Gastroesophageal sphincter (tissue), 4 donors: ENCODE results near the gene SCIN. TPM values are rescaled to one million over a fixed set of nuclear protein-coding genes. Genes with fewer than 3 reads are reported as not detected.

Experiments
- ATAC-seq: fragments of 150-250 bp; one replicate; pipeline ENCODE4 v1.9.1; 2016; ENCODE audit warnings: mild to moderate bottlenecking, moderate library complexity
- H3K27ac ChIP-seq, 4 donors: fragments of 200-600 bp; sonication (generic) in 3 of 4; 1 replicate in 3 of 4; 2 replicates in 1 of 4; pipeline ENCODE4 v1.5.1; 2016 to 2019
- H3K27me3 ChIP-seq: fragments of 200-600 bp; sonication (generic); one replicate; pipeline ENCODE4 v1.5.1; 2019
- H3K36me3 ChIP-seq, 2 donors: fragments of 200-600 bp; sonication (generic); one replicate each; pipeline ENCODE4 v1.5.1; 2019; ENCODE audit warnings: control low read depth in 1 of 2
- H3K4me1 ChIP-seq, 3 donors: fragments of 200-600 bp; sonication (generic); 1 replicate in 2 of 3; 2 replicates in 1 of 3; pipeline ENCODE4 v1.5.1; 2016 to 2019; ENCODE audit warnings: control low read depth in 2 of 3
- H3K4me3 ChIP-seq, 2 donors: fragments of 200-600 bp; sonication (generic); one replicate each; pipeline ENCODE4 v1.5.1; 2019; ENCODE audit warnings: mild to moderate bottlenecking in 1 of 2, moderate library complexity in 1 of 2
- H3K9me3 ChIP-seq, 3 donors: fragments of 200-600 bp; sonication (generic); one replicate each; pipeline ENCODE4 v1.5.1; 2017 to 2019; ENCODE audit warnings: control low read depth in 2 of 3
- EP300 ChIP-seq: sonication (generic); formaldehyde crosslinking; IDR thresholded peaks from one replicate; pipeline ENCODE4 v1.6.1; 2017; ENCODE audit warnings: antibody characterized with exemption, mild to moderate bottlenecking
- POLR2A ChIP-seq, 2 donors: fragments of 450-650 bp; IDR thresholded peaks; one replicate each; pipeline ENCODE4 v1.6.1; 2017; ENCODE audit warnings: antibody characterized with exemption in 2 of 2, mild to moderate bottlenecking in 2 of 2, moderate library complexity in 1 of 2
- POLR2AphosphoS5 ChIP-seq: sonication (generic); formaldehyde crosslinking; IDR thresholded peaks from one replicate; pipeline ENCODE4 v1.6.1; 2017; ENCODE audit warnings: antibody characterized with exemption
- WGBS, 2 donors: methylation state at CpG; one replicate each; pipeline ENCODE4 v1.1.5; 2018; ENCODE audit warnings: low coverage in 1 of 2; 5-methylcytosine and 5-hydroxymethylcytosine counted together
- total RNA-seq, 4 donors: library from RNA; depleted of rRNA; stranded (reverse); fragments of >200 nt; gene quantifications; one replicate each; pipeline ENCODE4 v1.1.0, GENCODE V29; 2016
- TF ChIP-seq, protein P1 (sequence below), 4 experiments: fragments of 200-600 bp in 2 of 4; fragments of 450-650 bp in 2 of 4; sonication (generic) in 1 of 4; IDR thresholded peaks; one replicate each; pipeline ENCODE4 v1.5.1; 2017 to 2019; ENCODE audit warnings: antibody characterized with exemption in 4 of 4, mild to moderate bottlenecking in 2 of 4, moderate library complexity in 2 of 4

SCIN gene
- total RNA-seq, 4 donors from 2014 or later: 0.62 to 5.8 (median 2.3) TPM

DNA sequence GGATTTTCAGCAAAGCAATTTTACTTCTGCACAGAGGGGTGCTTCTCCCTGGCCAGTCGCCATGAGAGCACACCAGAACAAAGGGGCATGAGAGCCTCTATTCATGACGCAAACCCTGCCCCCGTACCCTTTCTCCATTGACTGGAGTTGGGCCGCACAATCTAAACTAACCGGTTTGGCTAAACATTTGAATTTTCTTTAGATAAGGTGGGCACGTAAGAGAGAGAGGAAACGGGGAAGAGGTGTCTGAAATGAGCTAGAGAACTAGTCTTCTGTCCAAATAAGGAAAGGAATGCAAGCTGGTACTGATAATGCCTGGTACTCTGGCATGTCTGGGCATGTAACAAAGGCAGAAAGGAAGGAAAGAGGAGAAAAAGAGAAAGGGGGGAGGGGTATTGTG, 13.2 kb upstream of the SCIN start:
- Histone ChIP-seq H3K27me3 (no peaks in the 10 kb centered on the region), H3K36me3 (no peaks in the 10 kb centered on the region), H3K4me1 (no peaks in the 10 kb centered on the region), H3K9me3 (no peaks in the 10 kb centered on the region), H3K27ac (no peak overlapping the region), H3K4me3 (no peak overlapping the region)
- ATAC-seq: no peak
- WGBS, 2 donors: 61 to 84% methylated on average over 5 of the region's 7 CpGs
- TF ChIP-seq POLR2A (IDR thresholded peaks at IDR 0.05) (no peak), EP300 (no peak), POLR2AphosphoS5 (no peak)
- TF ChIP-seq, protein P1, sequence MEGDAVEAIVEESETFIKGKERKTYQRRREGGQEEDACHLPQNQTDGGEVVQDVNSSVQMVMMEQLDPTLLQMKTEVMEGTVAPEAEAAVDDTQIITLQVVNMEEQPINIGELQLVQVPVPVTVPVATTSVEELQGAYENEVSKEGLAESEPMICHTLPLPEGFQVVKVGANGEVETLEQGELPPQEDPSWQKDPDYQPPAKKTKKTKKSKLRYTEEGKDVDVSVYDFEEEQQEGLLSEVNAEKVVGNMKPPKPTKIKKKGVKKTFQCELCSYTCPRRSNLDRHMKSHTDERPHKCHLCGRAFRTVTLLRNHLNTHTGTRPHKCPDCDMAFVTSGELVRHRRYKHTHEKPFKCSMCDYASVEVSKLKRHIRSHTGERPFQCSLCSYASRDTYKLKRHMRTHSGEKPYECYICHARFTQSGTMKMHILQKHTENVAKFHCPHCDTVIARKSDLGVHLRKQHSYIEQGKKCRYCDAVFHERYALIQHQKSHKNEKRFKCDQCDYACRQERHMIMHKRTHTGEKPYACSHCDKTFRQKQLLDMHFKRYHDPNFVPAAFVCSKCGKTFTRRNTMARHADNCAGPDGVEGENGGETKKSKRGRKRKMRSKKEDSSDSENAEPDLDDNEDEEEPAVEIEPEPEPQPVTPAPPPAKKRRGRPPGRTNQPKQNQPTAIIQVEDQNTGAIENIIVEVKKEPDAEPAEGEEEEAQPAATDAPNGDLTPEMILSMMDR (IDR thresholded peaks at IDR 0.05): no peak

DNA sequence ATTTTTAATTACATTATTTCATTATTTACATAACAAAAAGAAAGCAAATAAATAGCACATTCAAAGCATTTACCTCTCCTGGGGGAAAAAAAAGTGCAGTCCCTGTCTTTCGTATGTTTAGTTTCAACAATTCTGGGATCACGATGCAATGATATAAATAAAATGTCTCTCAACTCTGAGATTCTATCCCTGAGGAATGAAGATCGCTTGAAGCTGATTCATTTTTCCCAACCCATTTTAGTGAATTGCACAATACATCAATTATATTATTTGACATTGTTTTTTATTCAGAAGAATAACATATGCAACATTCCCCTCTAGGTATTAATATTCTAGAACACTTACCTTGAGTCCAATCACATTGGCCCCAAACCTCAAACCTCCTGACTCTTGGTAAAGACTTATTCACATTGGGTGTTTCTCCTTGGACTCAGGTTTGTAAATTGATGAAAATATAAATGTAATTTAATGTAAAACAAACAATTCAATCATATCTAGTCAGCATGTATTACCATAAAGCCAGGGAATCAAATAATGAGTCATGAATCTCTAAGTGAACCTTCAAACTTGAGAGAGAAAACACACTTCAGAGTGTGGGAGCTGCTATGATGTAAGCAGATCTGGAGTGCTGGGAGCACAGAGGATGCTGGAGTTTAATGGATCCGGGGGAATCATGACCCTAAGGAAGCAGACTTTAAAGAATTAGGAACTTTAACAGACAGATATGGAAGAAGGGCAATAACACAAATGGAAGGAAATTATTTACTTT, 5.3 kb upstream of the SCIN start:
- H3K27me3 ChIP-seq: peaks cover 22% of the 10 kb centered on the region
- no peak overlapping the region for H3K27ac ChIP-seq
- H3K4me1 ChIP-seq: peaks cover 0 to 6% (median 4%) of the 10 kb centered on the region in 3 donors
- 46 to 82% methylated on average over 4 of the region's 4 CpGs for WGBS, 2 donors
- TF ChIP-seq EP300: no peak
- no peak for TF ChIP-seq POLR2AphosphoS5
- TF ChIP-seq, protein P1 (IDR thresholded peaks at IDR 0.05): no peak
- no peak for TF ChIP-seq POLR2A (IDR thresholded peaks at IDR 0.05)
- no peak for ATAC-seq
- H3K36me3 ChIP-seq: no peaks in the 10 kb centered on the region
- H3K4me3 ChIP-seq: no peak overlapping the region
- no peaks in the 10 kb centered on the region for H3K9me3 ChIP-seq

DNA sequence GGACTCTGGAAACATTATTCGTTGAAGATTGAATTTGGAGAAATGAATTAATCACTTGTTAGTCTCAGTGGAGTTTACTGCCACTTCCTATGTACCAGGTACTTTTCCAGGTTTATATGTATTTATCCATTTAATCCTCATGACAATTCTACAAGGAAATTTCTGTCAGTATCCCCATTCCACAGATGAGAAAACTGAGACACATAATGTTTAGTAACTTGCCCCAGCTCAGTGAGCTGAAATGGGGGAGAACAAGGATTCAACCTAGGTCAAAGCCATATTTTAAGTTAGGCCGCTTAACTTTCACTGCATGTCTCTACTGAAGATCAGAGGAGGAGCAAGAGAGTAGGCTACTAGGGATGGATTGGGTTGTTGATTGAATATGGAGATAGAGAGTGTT, 4.6 kb upstream of the SCIN start:
- Histone ChIP-seq H3K36me3 (no peaks in the 10 kb centered on the region), H3K4me3 (no peak overlapping the region), H3K27ac (no peak overlapping the region), H3K4me1 (peaks cover 0 to 13% (median 4%) of the 10 kb centered on the region in 3 donors), H3K9me3 (no peaks in the 10 kb centered on the region), H3K27me3 (peaks cover 29% of the 10 kb centered on the region)
- 82 to 86% methylated on average over 1 of the region's 2 CpGs for WGBS, 2 donors
- no peak for ATAC-seq
- TF ChIP-seq, protein P1 (IDR thresholded peaks at IDR 0.05): no peak
- TF ChIP-seq POLR2A (IDR thresholded peaks at IDR 0.05) (no peak), EP300 (no peak), POLR2AphosphoS5 (no peak)

DNA sequence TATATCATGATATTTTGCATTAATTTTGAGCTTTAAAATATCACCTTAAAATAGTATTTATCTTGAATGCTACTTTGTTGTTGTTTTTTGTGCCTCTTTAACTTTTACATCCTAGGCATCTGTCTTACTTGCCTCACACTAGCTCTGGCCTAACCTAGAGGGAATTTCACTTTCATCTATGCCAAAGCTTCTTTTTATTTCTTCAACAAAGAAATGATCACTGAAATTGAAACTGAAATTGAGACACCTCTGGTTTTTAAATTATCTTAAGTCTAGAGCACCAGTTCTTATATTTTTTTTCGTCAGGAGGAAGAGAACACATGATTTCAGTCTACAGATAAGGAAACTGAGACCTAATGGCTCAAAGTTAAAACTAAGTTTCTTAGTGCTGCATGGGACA, 3.5 kb upstream of the SCIN start:
- H3K4me1 ChIP-seq: peaks cover 0 to 18% (median 4%) of the 10 kb centered on the region in 3 donors

More for the DNA sequence above, 3.5 kb upstream of the SCIN start:
- Histone ChIP-seq H3K4me3 (no peak overlapping the region), H3K9me3 (no peaks in the 10 kb centered on the region), H3K36me3 (no peaks in the 10 kb centered on the region), H3K27me3 (peaks cover 33% of the 10 kb centered on the region), H3K27ac (no peak overlapping the region)
- 67 to 80% methylated on average over 1 of the region's 1 CpG for WGBS, 2 donors
- TF ChIP-seq POLR2AphosphoS5 (no peak), POLR2A (IDR thresholded peaks at IDR 0.05) (no peak), EP300 (no peak)
- TF ChIP-seq, protein P1 (IDR thresholded peaks at IDR 0.05): no peak
- no peak for ATAC-seq
